IMR-90 (cell line): Measurements from ENCODE around the gene CPXM2.

Experiments used
- CEBPB ChIP-seq: IDR thresholded peaks from 2 replicates; pipeline ENCODE4 v1.6.1; 2012; ENCODE audit warnings: low read depth, low read length, improper control_type of control experiment
- CHD1 ChIP-seq: IDR thresholded peaks from 2 replicates; pipeline ENCODE4 v1.6.1; 2012; ENCODE audit warnings: low read depth, low read length, improper control_type of control experiment
- CTCF ChIP-seq: conservative IDR thresholded peaks from 2 replicates; pipeline ENCODE4 v1.5.1; 2012; ENCODE audit warnings: mild to moderate bottlenecking, low read depth, low read length, improper control_type of control experiment
- ELK1 ChIP-seq: fragments of 150-350 bp; IDR thresholded peaks from 2 replicates; pipeline ENCODE4 v1.6.1; 2016; ENCODE audit warnings: low read depth, mild to moderate bottlenecking, low read length, moderate library complexity, borderline replicate concordance
- MAFK ChIP-seq: IDR thresholded peaks from 2 replicates; pipeline ENCODE4 v1.6.1; 2012; ENCODE audit warnings: low read depth, low read length, improper control_type of control experiment
- POLR2A ChIP-seq: IDR thresholded peaks from 2 replicates; pipeline ENCODE4 v1.6.1; 2012; ENCODE audit warnings: mild to moderate bottlenecking, low read depth, low read length
- RAD21 ChIP-seq: IDR thresholded peaks from 2 replicates; pipeline ENCODE4 v1.6.1; 2012; ENCODE audit warnings: low read length, improper control_type of control experiment
- RFX5 ChIP-seq: IDR thresholded peaks from 2 replicates; pipeline ENCODE4 v1.8.0; 2012; ENCODE audit warnings: low read depth, mild to moderate bottlenecking, low read length, moderate library complexity
- SMC3 ChIP-seq: fragments of 150-350 bp; IDR thresholded peaks from 2 replicates; pipeline ENCODE4 v1.6.1; 2016; ENCODE audit warnings: low read depth, mild to moderate bottlenecking, antibody characterized with exemption, low read length, moderate library complexity
- TF ChIP-seq, protein P1 (sequence below): fragments of 150-350 bp; IDR thresholded peaks from 2 replicates; pipeline ENCODE4 v1.6.1; 2017; ENCODE audit warnings: mild to moderate bottlenecking, antibody characterized with exemption, low read length, low read depth

DNA sequence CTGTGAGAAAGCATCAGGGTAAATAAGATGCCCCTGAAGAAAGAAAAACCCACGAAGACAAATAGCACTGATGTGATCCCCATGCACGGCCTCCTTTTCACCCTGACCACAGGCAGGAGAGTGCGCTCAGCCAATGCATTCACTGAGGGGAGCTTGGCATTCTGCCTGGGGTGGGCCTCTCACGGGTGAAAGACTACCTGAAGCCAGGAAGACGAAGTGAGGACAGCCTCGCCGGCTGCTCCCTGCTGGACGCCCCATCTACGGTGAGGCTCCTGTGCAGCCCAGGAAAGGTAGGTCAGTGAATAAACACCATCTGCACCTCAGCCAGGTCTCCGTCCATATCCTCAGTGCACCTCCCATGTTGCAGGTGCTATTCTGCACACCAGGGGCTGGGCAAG, 32.0 kb downstream of the CPXM2 start:
- TF ChIP-seq CTCF = no peak
- TF ChIP-seq POLR2A = no peak
- TF ChIP-seq, protein P1, sequence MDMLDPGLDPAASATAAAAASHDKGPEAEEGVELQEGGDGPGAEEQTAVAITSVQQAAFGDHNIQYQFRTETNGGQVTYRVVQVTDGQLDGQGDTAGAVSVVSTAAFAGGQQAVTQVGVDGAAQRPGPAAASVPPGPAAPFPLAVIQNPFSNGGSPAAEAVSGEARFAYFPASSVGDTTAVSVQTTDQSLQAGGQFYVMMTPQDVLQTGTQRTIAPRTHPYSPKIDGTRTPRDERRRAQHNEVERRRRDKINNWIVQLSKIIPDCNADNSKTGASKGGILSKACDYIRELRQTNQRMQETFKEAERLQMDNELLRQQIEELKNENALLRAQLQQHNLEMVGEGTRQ = no peak
- no peak for TF ChIP-seq RAD21
- no peak for TF ChIP-seq MAFK
- no peak for TF ChIP-seq ELK1
- TF ChIP-seq RFX5 = no peak
- no peak for TF ChIP-seq CHD1
- TF ChIP-seq SMC3 = no peak
- TF ChIP-seq CEBPB = no peak
